Retina (tissue), 1 donor: ENCODE measurements around the gene TTLL11.
"Not testable (repeated sequence)": the region's sequence is repeated elsewhere in the genome, so short reads cannot be mapped to it uniquely, and the experiment has no call there.

Source experiments
- DNase-seq: peaks from one replicate; pipeline ENCODE4 v3.0.0-alpha.2; 2016

Gene TTLL11

DNA sequence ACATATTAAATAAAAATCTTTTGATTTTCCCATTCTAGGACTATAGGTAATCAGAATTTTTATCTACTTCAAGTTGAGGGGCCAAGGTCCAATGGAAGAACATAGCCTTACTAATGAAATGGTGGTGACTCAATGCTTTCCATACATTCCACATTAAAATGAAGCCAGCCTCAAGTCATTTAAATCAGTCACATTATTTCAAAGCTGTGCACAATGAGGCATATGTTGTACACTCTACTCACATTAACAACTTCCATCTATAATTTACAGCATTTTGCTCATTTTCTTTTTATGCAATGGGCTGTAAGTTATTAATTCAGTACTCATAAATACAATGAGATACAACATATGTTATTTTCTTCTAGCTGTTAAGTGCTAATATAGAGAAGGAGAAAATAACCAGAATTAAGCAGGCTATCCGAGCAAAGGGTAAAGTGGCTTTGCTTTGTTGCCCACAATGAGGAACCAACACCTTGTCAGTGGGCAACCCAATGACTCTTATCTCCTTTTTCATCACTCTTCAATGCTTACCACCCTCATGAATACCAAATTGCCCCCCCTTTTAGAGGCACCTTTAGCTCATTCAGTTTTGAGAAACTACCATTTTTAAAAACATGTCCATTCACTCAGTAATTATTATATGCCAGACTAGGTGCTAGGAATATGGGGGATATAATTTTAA, 52.4 kb downstream of the TTLL11 start:
- no peak for DNase-seq

DNA sequence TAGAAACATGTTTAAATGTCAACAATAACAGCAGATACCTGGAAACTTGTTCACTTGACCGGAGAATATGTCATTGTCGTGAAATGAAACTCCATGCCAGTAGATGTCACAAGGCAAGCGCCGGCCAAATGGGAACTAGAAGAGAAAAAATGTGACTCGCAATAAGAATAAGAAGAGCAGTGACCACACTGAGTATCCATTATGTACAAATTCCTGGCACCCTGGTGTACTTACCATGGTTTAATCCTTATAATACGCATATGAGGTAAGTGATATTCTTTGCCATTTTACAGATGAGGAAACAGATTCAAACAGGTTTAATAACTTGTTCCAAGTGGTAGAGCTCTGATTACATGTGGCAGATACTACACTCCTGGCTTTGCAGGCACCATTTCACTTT, 53.9 kb downstream of the TTLL11 start:
- no peak for DNase-seq

DNA sequence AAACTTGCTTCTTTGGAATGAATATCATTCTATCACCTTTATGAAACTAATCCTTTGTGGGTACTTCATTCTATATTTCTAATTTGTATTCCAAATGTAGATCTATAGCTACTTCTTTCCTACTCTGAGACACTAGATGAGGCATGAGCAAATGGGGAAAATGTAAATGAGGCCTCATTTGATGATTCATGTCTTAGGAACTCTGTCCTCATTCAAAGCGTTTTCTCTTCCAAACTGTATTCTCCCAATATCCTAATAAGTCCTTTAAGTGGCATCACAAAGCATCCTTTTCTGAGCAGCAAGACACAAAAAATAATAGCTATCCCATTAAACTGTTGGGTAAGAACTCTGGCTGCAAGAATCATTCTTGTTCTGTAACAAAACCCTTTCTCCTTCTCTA, 56.1 kb downstream of the TTLL11 start:
- no peak for DNase-seq

- DNase-seq, result no peak
Observed at GRCh38 chr9:122036408-122036807, 56.7 kb downstream of the TTLL11 start.

DNA sequence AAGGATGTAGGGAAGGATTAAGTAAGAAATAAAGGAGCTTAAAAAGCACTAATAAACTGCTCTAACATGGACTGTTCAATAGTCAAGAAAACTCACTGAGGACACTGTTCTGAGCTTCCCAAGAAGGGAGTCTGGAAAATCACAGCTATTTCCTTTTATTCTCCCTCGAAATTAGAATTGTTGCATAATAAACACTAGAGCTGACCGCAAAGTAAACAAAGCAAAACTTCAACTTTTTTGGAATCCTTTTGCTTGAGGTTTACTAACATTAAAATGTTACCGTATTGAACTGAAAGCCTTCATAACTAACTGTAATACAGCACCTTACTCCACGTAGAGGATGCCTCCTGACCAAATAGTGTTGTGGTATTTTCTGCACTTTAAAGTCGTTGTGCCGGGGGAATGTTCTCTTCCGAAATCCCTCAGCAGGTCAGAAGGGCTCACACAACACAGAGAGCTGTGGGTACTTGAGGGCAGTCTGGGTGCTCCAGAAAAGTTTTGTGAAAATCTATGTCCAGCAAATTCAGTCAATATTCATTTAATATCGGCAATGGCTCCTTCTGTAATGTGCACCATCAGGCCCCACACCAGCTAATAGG, 59.2 kb downstream of the TTLL11 start:
- no peak for DNase-seq

- no peak for DNase-seq
Observed at GRCh38 chr9:122032346-122032745, 60.8 kb downstream of the TTLL11 start.

DNA sequence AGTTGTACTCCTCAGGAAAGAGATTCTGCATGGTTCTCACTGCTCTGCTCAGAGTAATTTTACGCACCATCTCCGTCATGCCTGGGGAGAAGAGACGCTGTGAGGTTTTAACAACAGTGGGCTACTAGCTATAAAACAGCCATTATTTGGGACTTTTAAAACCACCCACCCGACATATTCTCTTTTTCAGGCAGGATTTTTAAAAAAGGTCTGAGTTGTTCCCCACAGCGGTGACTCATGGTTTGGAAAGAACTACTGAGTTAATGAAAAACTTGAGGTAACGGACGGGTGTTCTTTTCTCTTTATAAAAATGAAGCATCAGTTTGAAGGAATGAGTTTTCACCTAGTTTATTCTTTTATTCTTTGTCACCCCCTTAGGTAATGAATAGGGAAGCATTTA, 61.3 kb downstream of the TTLL11 start:
- no peak for DNase-seq

- DNase-seq, result no peak
Observed at GRCh38 chr9:122031157-122031556, 62.0 kb downstream of the TTLL11 start.

GRCh38 chr9:122030357-122030756, 62.8 kb downstream of the TTLL11 start:
- DNase-seq, result no peak

DNA sequence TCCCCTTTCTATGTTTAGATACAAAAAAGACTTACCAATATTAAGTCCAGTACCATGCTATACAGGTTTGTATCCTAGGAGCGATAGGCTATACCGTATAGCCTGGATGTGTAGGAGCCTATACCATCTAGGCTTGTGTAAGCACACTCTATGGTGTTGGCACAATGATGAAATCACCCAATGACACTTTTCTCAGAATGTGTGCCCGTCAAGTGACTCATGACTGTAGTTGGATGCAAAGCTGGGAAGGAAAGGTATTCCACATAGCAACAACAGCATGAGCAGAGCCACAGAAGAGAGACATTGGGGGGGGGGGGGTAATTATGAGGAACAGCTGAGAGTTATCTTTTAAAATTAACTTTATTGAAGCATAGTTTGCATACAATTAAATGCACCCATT, 63.2 kb downstream of the TTLL11 start:
- no peak for DNase-seq

GRCh38 chr9:122028089-122028488, 65.0 kb downstream of the TTLL11 start:
- DNase-seq, result no peak

DNA sequence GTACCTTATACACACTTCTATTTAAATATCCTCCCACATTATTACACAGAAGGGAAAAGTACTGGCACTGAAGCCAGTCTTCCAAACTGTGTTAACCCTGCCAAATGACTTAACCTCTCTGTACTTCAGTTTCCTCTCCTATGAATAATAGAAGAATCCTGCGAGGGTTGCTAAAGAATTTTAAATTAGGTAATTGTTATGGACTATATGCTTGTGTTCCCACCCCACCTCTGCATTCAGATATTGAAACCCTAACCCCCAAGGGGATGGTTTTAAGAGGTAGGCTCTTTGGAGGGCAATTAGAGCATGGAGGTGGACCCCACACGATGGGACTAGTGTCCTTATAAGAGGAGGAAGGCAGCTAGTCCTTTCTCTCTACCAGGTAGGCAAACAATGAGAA, 72.7 kb downstream of the TTLL11 start:
- no peak for DNase-seq

DNA sequence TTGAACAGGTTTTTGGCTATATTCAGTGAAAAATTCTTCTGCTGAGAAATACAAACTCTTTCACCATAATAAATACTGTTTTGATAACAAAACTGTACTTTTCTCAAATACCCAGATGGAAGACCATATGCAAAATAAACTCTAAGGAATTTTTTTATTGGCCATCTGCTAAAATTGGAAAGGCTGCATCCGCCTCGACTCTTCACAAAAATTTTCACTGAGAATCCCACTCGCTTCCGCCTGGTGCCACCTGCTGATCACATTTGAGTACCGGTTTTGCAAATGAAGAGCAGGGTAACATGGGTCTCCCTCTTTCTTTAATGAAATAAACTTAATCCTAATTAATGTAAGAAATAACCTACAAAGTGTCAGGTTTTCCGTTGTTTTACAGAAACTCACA, 76.4 kb downstream of the TTLL11 start:
- DNase-seq, result no peak

- no peak for DNase-seq
Observed at GRCh38 chr9:122016309-122016708, 76.8 kb downstream of the TTLL11 start.

DNA sequence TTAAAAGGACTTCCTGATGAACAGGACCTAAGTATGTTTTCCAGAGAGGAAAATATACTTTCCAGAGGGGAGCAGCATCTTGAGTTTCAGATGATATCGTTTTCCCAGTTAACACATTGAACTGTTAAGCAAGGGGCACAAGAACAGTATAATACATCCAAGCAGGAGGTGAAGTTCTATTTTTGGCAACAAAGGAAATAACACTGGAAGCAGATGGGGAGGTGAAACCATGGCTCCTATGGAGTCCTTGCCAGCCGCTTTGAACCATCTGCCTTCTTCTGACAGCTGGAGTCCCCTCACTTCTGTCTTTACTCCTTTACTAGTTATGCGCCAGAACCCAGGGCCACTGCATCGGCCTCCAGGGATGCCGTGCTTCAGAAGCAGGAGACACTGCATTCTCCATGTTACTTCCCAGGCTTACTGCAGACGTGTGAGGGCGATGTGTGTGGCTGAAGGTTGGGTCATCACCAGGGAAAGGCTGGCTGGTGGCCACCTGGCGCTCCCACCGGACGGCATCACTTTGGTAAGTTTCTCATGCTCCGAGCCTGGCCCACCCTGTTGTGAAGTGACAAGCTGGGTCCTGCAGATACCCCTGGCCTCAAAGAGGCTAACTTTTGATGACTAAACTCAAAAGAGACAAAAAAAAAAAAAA, 77.8 kb downstream of the TTLL11 start:
- DNase-seq, result no peak

DNA sequence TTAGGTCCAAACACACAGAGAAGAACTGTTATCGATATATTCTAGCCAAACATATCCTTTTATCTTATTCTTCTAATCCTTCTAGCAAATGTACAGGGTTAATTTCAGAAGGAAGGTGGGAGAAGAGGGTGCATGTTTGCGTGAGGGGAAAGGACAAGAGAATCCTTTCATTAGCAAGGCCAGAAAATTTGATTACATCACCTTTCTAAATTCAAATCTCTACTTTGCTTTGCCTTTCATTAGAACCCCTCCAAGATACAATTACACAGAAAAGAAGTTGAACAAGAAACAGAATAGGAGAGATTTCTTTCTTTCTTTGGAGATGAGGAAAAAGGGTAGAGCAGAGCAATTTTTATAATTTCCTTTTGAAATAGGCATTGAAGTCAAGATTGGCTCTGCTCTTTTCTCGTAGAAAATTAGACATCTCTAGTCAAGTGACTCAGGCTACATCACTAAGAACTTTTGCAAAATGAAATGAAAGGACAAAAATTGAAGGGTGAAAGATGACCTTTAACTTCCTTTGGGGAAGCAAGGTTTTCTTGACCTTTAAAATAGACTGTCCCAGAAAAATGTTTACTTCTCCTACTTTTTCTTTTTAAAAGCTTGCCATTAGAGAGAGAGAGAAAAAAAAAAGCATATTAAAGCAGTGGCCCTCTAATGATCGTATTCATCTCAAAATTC, 81.2 kb downstream of the TTLL11 start:
- no peak for DNase-seq

DNA sequence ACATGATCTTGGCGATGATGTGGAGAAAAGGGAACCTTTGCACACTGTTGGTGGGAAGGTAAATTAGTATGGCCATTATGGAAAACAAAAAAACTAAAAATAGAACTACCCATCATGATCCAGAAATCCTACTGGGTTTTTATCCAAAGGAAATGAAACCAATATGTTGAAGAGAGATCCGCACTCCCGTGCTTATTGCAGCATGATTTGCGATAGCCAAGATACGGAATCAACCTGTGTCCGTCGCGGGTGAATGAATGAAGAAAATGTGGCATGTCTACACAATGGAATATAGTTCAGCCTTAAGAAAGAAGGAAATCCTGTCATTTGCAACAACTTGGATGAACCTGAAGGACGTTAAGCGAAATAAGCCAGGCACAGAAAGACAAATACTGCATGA, 84.5 kb downstream of the TTLL11 start:
- DNase-seq, result no peak

DNA sequence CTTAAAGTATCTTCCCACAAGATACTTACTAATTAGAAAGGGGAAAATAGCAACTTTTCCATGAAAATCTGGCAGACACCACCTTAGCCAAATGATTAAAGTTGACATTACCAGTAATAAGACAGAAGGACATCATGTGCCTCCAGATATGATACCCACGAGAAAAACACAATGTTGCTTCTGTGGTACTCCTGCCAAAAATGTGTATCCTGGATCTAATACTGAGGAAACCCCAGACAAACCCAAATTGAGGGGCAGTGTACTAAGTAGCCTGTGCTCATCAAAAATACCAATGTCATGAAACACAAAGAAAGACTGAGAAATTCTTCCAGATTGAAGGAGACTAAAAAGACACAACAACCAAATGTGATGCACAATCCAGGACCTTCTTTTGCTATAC, 85.3 kb downstream of the TTLL11 start:
- DNase-seq, result no peak

DNA sequence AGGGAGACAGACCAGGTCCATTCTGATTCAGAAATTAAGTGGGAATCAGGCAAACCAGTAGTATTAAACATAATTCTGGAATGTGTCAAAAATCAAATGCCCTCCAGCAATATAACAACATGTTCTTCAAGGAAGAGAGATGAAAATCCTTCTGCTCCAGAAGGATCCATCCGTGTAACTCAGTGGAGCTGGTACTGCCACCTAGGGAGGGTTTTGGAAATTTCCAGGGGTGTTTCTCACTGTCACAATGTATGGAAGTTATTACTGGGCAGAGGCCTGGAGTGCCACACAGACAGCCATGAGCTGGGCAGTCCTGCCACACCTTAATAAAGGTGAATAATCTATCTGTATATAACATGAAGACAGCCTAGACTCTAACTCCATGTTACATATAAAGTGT, 87.5 kb downstream of the TTLL11 start:
- no peak for DNase-seq

- no peak for DNase-seq
Observed at GRCh38 chr9:122004589-122004988, 88.5 kb downstream of the TTLL11 start.

- DNase-seq, result no peak
Observed at GRCh38 chr9:122001491-122002201, 91.5 kb downstream of the TTLL11 start.

GRCh38 chr9:122000526-122000925, 92.6 kb downstream of the TTLL11 start:
- not testable (repeated sequence) for DNase-seq

DNA sequence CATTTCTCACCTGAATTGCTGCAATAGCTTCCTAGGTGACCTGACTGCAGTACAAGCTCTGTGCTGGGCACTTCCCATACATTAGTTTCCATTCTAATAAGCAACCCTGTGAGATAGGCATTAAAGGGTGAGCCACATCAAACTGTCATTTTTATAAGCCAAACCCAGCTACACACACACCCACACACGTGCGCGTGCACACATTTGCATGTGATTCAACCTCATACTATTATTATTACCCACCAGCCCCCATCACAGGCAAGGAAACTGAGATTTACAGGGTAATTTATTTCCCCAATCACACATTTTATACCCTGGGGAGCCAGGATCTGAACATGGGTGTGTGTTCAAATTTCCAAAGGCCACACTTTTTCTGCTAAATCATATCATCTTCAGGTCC, 93.6 kb downstream of the TTLL11 start:
- no peak for DNase-seq
